Stomach (tissue), 9 donors: Measurements from ENCODE around the gene MYMX. TPM values are rescaled to one million over a fixed set of nuclear protein-coding genes. Genes with fewer than 3 reads are reported as not detected.
A peak's percentile ranks its signal among the peaks of the same experiment; 100 is the strongest.
"Not testable (repeated sequence)": the region's sequence is repeated elsewhere in the genome, so short reads cannot be mapped to it uniquely, and the experiment has no call there.

Experiments
- DNase-seq, 2 donors: peaks; one replicate each; pipeline versions ENCODE4 v3.0.0 to v3.0.0-alpha.2; 2013 to 2019
- H3K27ac ChIP-seq, 5 donors: fragments of 200-600 bp in 4 of 5; sonication (generic) in 4 of 5; one replicate each; pipeline ENCODE4 v1.5.1; 2013 to 2019; ENCODE audit warnings: mild to moderate bottlenecking in 1 of 5, moderate library complexity in 1 of 5
- H3K27me3 ChIP-seq, 3 donors: fragments of 200-600 bp; sonication (generic); one replicate each; pipeline ENCODE4 v1.5.1; 2017 to 2019; ENCODE audit warnings: mixed run types in 1 of 3
- H3K36me3 ChIP-seq, 4 donors: fragments of 200-600 bp; sonication (generic); 1 replicate in 3 of 4; 2 replicates in 1 of 4; pipeline ENCODE4 v1.5.1; 2016 to 2019
- H3K4me1 ChIP-seq, 4 donors: fragments of 200-600 bp; sonication (generic); one replicate each; pipeline ENCODE4 v1.5.1; 2016 to 2019
- H3K4me3 ChIP-seq, 4 donors: fragments of 200-600 bp; sonication (generic) in 3 of 4; one replicate each; pipeline ENCODE4 v1.5.1; 2016 to 2019; ENCODE audit warnings: mild to moderate bottlenecking in 1 of 4
- H3K9me3 ChIP-seq, 4 donors: fragments of 200-600 bp; sonication (generic); one replicate each; pipeline ENCODE4 v1.5.1; 2016 to 2019
- CTCF ChIP-seq, 7 experiments: fragments of 450-650 bp in 4 of 7; fragments of 200-600 bp in 3 of 7; sonication (generic) in 3 of 7; IDR thresholded peaks; one replicate each; pipeline ENCODE4 v1.5.1; 2016 to 2019; ENCODE audit warnings: antibody characterized with exemption in 7 of 7, control low read depth in 2 of 7, mild to moderate bottlenecking in 1 of 7
- EP300 ChIP-seq: sonication (generic); formaldehyde crosslinking; IDR thresholded peaks from one replicate; pipeline ENCODE4 v1.6.1; 2017; ENCODE audit warnings: antibody characterized with exemption
- POLR2A ChIP-seq, 4 donors: fragments of 450-650 bp; IDR thresholded peaks; one replicate each; pipeline ENCODE4 v1.6.1; 2016; ENCODE audit warnings: antibody characterized with exemption in 4 of 4, control low read depth in 2 of 4, mild to moderate bottlenecking in 1 of 4, moderate library complexity in 1 of 4
- POLR2AphosphoS5 ChIP-seq, 3 donors: sonication (generic); formaldehyde crosslinking; IDR thresholded peaks; one replicate each; pipeline ENCODE4 v1.6.1; 2016; ENCODE audit warnings: antibody characterized with exemption in 3 of 3
- WGBS, 5 donors: extraction: QIAGEN DNeasy Blood & Tissue Kit in 3 of 5; methylation state at CpG; one replicate each; pipeline versions ENCODE4 v1.1.5 to v1.1.7; 2013 to 2018; 5-methylcytosine and 5-hydroxymethylcytosine counted together
- intact Hi-C: fragments of 100-400 bp; cut with DNase I; formaldehyde crosslinking; loops from one replicate; pipeline ENCODE4 v1.15.1; 2023; ENCODE audit warnings: low total_unique reads
- polyA plus RNA-seq, 3 donors: library from polyadenylated mRNA; stranded (reverse); fragments of 200-250 nt; gene quantifications; one replicate each; pipeline ENCODE4 v1.2.3, GENCODE V29; 2013
- total RNA-seq, 5 donors: library from RNA; depleted of rRNA; stranded (reverse); fragments of >200 nt; gene quantifications; one replicate each; pipeline versions ENCODE4 v1.1.0 to v1.2.3, GENCODE V29; 2014 to 2016
- donor health status: healthy with polysubstance abuse.
- donor health status: Bipolar disorder and iron deficiency.
- donor health status: healthy.

MYMX gene
- total and polyA plus RNA-seq, 8 donors, result 0.95 to 3.4 TPM; not detected in 6

DNA sequence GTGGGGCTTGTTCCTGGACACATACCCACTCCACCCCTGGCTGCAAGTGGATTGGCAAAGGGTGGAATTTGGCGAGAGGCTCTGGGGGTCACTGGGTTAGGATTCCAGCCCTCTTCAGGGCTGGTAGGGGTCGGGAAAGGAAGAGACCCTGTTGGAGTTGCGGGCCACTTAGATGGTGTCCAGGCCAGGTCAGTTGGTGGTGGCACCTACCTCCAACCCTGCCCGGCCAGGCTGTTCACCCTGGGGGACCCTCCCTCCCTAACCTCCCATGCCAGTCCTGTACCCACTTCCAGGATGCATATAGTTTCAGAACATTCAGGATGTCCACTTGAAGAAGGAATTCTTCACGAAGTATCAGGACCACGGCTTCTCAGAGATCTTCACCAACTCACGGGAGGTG, 37.1 kb upstream of the MYMX start:
- Histone ChIP-seq H3K4me3 (no peak overlapping the region), H3K4me1 (peaks cover 0 to 10% (median 0%) of the 10 kb centered on the region in 4 donors), H3K36me3 (no peaks in the 10 kb centered on the region), H3K27me3 (no peaks in the 10 kb centered on the region), H3K27ac (peak overlapping the region in 1 of 5 donors; percentile 39), H3K9me3 (no peaks in the 10 kb centered on the region)
- DNase-seq, result no peak
- 86 to 99% (median 94%) methylated on average over 7 of the region's 7 CpGs for WGBS, 5 donors
- intact Hi-C loops, result loop anchor here (10.0 kb wide), 1 partner anchor 55 kb away; no protein-coding TSS in a partner anchor
- TF ChIP-seq CTCF (IDR thresholded peaks at IDR 0.05) (no peak), POLR2A (IDR thresholded peaks at IDR 0.05) (no peak), POLR2AphosphoS5 (IDR thresholded peaks at IDR 0.05) (no peak), EP300 (no peak)

DNA sequence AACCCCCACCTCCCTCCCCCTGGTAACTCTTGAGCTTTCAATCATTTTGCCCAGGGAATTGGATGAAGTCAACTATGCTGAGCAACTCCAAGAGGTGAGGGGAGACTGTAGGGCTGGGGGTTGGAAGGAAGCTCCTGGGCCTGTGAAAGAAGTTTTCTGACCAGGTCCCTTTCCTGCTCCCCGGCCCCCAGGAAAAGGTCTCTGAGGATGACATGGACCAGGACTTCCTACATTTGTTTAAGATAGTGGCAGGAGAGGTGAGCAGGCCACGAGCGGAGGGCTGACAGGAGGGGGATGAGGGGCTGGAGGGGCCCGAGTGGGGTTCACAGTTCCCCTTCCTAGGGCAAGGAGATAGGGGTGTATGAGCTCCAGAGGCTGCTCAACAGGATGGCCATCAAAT, 36.3 kb upstream of the MYMX start:
- Histone ChIP-seq H3K9me3 (no peaks in the 10 kb centered on the region), H3K27ac (no peak overlapping the region), H3K27me3 (no peaks in the 10 kb centered on the region), H3K4me3 (no peak overlapping the region), H3K36me3 (no peaks in the 10 kb centered on the region), H3K4me1 (peaks cover 0 to 10% (median under 1%) of the 10 kb centered on the region in 4 donors)
- 87 to 98% (median 89%) methylated on average over 4 of the region's 4 CpGs for WGBS, 5 donors
- no peak for DNase-seq
- intact Hi-C loops, result no loop called here
- no peak for TF ChIP-seq POLR2AphosphoS5 (IDR thresholded peaks at IDR 0.05)
- TF ChIP-seq POLR2A (IDR thresholded peaks at IDR 0.05), result no peak

DNA sequence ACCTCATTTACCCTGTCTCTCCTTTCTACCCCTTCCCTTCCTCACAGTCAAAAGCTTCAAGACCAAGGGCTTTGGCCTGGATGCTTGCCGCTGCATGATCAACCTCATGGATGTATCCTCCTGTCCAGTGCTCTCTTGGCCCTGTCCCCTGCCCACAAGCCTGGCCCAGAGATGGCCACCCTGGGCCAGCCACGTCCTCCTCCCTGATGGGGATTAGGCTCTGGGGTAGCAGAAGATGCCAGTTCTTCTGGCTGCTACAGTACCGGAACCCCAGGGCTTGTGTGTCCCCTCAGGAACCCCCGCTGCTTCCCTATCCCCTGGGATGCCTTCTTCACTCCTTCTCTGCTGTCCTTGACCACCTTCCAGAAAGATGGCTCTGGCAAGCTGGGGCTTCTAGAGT, 35.8 kb upstream of the MYMX start:
- no peaks in the 10 kb centered on the region for H3K27me3 ChIP-seq
- TF ChIP-seq POLR2AphosphoS5 (IDR thresholded peaks at IDR 0.05), result no peak
- no peak for TF ChIP-seq CTCF (IDR thresholded peaks at IDR 0.05)
- no peak for TF ChIP-seq EP300
- TF ChIP-seq POLR2A (IDR thresholded peaks at IDR 0.05), result no peak
- no peak overlapping the region for H3K4me3 ChIP-seq
- no peak overlapping the region for H3K27ac ChIP-seq
- intact Hi-C loops, result no loop called here
- H3K4me1 ChIP-seq, result peaks cover 0 to 10% (median 2%) of the 10 kb centered on the region in 4 donors
- no peak for DNase-seq
- whole genome bisulfite sequencing, 5 donors, result 94 to 96% (median 94%) methylated on average over 4 of the region's 4 CpGs
- H3K9me3 ChIP-seq, result no peaks in the 10 kb centered on the region
- no peaks in the 10 kb centered on the region for H3K36me3 ChIP-seq

GRCh38 chr6:44181784-44182183, 34.9 kb upstream of the MYMX start:
- H3K9me3 ChIP-seq, H3K4me1 ChIP-seq, DNase-seq, H3K36me3 ChIP-seq, H3K27ac ChIP-seq, H3K27me3 ChIP-seq, intact Hi-C loops, H3K4me3 ChIP-seq: not testable (repeated sequence)

GRCh38 chr6:44182911-44183390, 33.8 kb upstream of the MYMX start:
- Histone ChIP-seq H3K27ac (no peak overlapping the region), H3K4me3 (no peak overlapping the region), H3K36me3 (no peaks in the 10 kb centered on the region), H3K4me1 (peaks cover 0 to 4% (median 2%) of the 10 kb centered on the region in 4 donors), H3K27me3 (peaks cover 0 to 2% (median 0%) of the 10 kb centered on the region in 3 donors), H3K9me3 (no peaks in the 10 kb centered on the region)
- TF ChIP-seq POLR2A (IDR thresholded peaks at IDR 0.05), result no peak
- TF ChIP-seq CTCF (IDR thresholded peaks at IDR 0.05), result no peak
- TF ChIP-seq EP300, result no peak
- no peak for TF ChIP-seq POLR2AphosphoS5 (IDR thresholded peaks at IDR 0.05)
- DNase-seq, result no peak
- WGBS, 5 donors, result 91 to 98% (median 97%) methylated on average over 4 of the region's 4 CpGs
- intact Hi-C loops, result no loop called here
